T follicular helper cell (primary cell): ENCODE results near the gene IKZF3.
"Not testable (repeated sequence)": the region's sequence is repeated elsewhere in the genome, so short reads cannot be mapped to it uniquely, and the experiment has no call there.

Source experiments
- DNase-seq: peaks from one replicate; pipeline ENCODE4 v3.0.0-alpha.2; 2020; ENCODE audit warnings: low read depth

Gene IKZF3

DNA sequence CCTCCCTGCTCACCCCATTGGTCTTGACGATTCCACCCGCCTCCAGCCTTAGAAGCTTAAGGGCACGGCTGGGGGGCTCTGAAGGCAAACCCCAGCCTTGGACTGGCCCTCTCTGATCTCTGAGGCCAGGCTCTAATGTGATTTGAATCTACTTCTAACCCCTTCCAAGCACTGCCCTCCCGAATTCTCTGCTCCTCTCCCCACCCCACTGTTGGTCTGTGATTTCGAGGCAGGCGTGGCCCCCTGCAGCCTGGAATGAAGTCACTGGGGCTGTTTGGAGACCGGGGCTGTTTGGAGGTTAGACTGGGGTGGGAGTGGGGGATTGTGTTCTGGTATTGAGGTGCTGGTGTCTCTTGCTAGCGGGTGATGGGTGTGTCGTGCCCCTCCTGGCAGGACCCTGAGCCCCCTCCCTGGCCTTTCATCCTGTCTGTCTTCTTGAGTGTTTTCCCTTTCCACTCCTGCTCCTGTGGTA is 124.2 kb downstream of the IKZF3 start:
- DNase-seq = no peak

- no peak for DNase-seq
These were observed 124.9 kb downstream of the IKZF3 start for GRCh38 chr17:39738983-39739884.

DNA sequence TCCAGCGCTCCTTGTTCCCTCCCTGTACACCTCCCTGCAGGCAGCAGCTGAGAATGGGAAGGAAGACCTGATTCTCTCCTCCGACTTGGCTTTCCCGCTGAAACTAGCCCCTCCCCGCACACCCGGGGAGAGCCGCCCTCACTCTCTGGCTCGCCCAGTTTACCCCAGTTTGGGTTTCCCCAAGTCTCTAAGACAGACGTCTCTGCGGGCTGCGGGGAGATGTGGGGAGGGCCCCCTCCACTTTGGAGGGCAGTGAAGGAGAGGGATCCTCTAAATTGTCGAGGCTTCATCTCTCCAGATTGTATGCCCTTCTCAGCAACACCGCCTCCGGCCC is 125.6 kb downstream of the IKZF3 start:
- peak; percentile 46 for DNase-seq

- no peak for DNase-seq
These were observed 126.1 kb downstream of the IKZF3 start, which contains the start of gene GRB7 for GRCh38 chr17:39737760-39738567. TSS of gene GRB7 (plus strand) at chr17:39737938. CDS start at chr17:39742302, 4,364 bp downstream.

- DNase-seq = no peak
These were observed 126.8 kb downstream of the IKZF3 start for GRCh38 chr17:39737206-39737759.

GRCh38 chr17:39736319-39737165 is 127.6 kb downstream of the IKZF3 start:
- no peak for DNase-seq

GRCh38 chr17:39735882-39736281 is 128.2 kb downstream of the IKZF3 start:
- DNase-seq = no peak

DNA sequence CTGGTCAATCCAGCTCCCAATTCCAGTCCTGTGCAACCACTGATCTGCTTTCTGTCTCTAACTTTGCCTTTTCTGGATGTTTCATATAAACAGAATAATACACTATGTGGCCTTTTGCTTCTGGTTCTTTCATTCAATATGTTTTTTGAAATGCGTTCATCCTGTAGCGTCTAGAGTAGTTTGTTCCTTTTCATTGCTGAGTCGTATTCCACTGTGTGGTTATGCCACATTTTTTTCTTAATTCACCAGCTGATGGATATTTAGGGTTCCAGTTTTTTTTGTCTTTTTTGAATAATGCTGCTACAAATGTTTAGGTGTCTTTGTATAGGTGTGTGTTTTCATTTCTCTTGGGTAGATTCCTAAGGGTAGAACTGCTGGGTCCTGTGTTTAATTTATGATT is 131.5 kb downstream of the IKZF3 start:
- no peak for DNase-seq

- peak; percentile 88 for DNase-seq
These were observed 133.8 kb downstream of the IKZF3 start, which contains the start of gene MIEN1 for GRCh38 chr17:39730095-39730921. TSS of gene MIEN1 (minus strand) at chr17:39730532. CDS start at chr17:39730495, 37 bp downstream.

DNA sequence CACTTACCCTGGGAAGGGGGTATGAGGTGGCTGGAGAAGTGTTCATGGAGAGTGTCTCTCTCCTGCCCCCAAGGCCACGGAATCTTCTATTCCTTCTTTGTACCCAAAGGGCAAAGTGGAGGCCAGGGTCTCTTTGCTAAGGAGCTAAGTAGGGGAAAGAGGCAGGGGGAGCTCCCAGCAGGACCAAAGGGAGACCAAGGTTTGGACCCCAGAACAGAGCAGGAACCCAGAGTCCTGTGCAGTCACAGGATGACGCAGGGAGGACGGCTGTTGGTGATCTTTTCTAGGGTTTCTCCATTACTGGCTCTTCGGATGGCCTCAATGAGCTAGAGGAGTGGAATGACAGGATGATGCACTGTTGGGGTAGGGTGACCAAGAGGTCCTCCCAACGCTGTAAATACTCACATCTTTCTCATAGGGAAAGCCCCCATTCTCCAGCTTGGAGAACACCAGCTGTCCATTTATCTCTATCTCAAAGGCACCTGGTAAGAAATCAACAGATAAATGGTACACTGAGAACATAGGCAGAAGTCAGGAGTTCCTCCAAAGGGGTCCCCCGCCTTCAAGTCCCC is 134.7 kb downstream of the IKZF3 start:
- DNase-seq = no peak

DNA sequence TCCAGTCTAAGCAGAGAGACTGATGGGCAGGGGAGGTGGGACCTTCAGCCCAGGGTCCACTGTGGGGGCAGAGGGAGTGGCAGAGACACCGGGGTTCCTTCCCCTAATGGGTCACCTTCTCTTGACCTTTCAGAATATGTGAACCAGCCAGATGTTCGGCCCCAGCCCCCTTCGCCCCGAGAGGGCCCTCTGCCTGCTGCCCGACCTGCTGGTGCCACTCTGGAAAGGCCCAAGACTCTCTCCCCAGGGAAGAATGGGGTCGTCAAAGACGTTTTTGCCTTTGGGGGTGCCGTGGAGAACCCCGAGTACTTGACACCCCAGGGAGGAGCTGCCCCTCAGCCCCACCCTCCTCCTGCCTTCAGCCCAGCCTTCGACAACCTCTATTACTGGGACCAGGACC is 136.6 kb downstream of the IKZF3 start:
- DNase-seq = no peak

GRCh38 chr17:39726617-39727016 is 137.5 kb downstream of the IKZF3 start:
- DNase-seq = no peak

- not testable (repeated sequence) for DNase-seq
These were observed 138.2 kb downstream of the IKZF3 start for GRCh38 chr17:39725923-39726322.

DNA sequence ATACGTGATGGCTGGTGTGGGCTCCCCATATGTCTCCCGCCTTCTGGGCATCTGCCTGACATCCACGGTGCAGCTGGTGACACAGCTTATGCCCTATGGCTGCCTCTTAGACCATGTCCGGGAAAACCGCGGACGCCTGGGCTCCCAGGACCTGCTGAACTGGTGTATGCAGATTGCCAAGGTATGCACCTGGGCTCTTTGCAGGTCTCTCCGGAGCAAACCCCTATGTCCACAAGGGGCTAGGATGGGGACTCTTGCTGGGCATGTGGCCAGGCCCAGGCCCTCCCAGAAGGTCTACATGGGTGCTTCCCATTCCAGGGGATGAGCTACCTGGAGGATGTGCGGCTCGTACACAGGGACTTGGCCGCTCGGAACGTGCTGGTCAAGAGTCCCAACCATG is 139.4 kb downstream of the IKZF3 start:
- no peak for DNase-seq

- no peak for DNase-seq
These were observed 140.9 kb downstream of the IKZF3 start for GRCh38 chr17:39722965-39723848.

DNA sequence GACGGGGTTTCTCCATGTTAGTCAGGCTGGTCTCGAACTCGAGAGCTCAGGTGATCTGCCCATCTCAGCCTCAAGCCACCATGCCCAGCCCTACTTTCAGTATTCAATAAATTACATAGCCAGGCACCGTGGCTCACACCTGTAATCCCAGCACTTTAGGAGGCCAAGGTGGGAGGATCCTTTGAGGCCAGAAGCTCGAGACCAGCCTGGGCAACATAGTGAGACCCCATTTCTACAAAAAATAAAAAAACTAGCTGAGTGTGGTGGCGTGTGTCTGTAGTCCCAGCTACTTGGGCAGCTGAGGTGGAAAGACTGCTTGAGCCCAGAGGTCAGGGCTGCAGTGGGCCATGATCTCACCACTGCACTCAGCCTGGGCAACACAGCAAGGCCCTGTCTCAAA is 142.0 kb downstream of the IKZF3 start:
- DNase-seq = no peak

DNA sequence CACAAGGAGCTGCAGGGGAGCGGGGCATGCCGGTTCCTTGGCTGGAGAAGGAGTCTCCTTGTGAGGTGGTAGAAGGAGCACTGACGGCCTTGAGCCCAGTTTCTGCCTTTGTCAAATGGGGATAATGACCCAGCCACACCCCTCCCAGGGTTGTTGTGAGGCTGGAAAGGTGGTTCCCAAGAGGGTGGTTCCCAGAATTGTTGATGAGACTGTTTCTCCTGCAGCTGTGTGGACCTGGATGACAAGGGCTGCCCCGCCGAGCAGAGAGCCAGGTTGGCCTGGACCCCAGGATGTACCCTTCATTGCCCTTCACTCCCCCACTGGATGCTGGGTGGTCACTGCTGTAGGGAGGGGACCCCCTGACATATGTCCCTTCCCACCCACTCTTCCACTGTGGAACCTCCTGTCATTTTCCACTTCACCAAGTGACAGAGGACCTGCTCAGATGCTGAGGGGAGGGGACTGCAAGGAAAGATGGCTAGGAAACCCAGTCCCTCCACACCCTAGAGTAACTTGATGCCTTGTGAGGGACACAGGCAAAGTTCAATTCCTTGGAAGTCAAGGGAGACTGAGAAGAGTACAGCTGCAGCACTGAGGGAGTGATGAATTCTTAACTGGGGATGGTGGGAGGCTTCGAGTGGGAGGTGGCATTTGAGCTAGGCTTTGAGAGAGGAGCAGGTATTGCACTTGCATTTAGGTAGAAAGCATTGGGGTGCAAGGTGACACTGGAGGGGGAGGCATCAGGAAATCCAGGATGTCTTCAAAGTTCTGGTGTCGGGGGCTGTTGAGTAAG is 144.4 kb downstream of the IKZF3 start:
- no peak for DNase-seq

DNA sequence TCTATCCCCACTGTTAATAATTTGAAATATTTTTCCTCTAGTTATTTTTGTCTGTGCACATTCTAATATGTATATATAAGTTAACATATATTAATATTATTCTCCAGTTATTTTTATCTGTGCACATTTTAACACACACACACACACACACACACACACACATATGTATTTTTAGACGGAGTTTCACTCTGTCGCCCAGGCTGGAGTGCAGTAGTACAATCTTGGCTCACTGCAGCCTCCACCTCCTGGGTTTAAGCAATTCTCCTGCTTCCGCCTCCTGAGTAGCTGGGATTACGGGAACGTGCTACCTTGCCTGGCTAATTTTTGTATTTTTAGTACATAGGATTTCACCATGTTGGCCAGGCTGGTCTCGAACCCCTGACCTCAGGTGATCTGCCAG is 146.5 kb downstream of the IKZF3 start:
- DNase-seq = no peak
